Upper lobe of left lung (tissue), 6 donors: ENCODE results near the gene ABCC4. TPM values are rescaled to one million over a fixed set of nuclear protein-coding genes. Genes with fewer than 3 reads are reported as not detected.

ENCODE experiments used
- ATAC-seq, 2 donors: fragments of 200-7000 bp; cut with Tn5 transposase; one replicate each; pipeline ENCODE4 v1.9.1; 2022; ENCODE audit warnings: mild to moderate bottlenecking in 2 of 2, moderate library complexity in 2 of 2; ENCODE audit not compliant: low FRiP score in 2 of 2
- DNase-seq, 2 donors: peaks; one replicate each; pipeline ENCODE4 v3.0.0-alpha.2; 2019 to 2020
- H3K27ac ChIP-seq, 4 donors: fragments of 200-600 bp; sonication (generic); one replicate each; pipeline ENCODE4 v1.5.1; 2016 to 2019
- H3K27me3 ChIP-seq, 4 donors: fragments of 200-600 bp; sonication (generic); one replicate each; pipeline ENCODE4 v1.5.1; 2017 to 2019
- H3K36me3 ChIP-seq, 4 donors: fragments of 200-600 bp; sonication (generic); one replicate each; pipeline ENCODE4 v1.5.1; 2016 to 2019
- H3K4me1 ChIP-seq, 4 donors: fragments of 200-600 bp; sonication (generic); one replicate each; pipeline ENCODE4 v1.5.1; 2018 to 2019
- H3K4me3 ChIP-seq, 4 donors: fragments of 200-600 bp; sonication (generic); one replicate each; pipeline ENCODE4 v1.5.1; 2017 to 2019; ENCODE audit warnings: mild to moderate bottlenecking in 2 of 4, moderate library complexity in 1 of 4
- H3K9me3 ChIP-seq, 4 donors: fragments of 200-600 bp; sonication (generic); one replicate each; pipeline ENCODE4 v1.5.1; 2018 to 2019
- CTCF ChIP-seq, 6 experiments: fragments of 450-650 bp in 4 of 6; fragments of 200-600 bp in 2 of 6; sonication (generic) in 2 of 6; IDR thresholded peaks; one replicate each; pipeline ENCODE4 v1.5.1; 2016 to 2019; ENCODE audit warnings: antibody characterized with exemption in 6 of 6
- EP300 ChIP-seq, 4 donors: sonication (generic); formaldehyde crosslinking; IDR thresholded peaks; one replicate each; pipeline ENCODE4 v1.5.1; 2017; ENCODE audit warnings: antibody characterized with exemption in 4 of 4, control low read depth in 2 of 4
- POLR2A ChIP-seq, 4 donors: fragments of 450-650 bp; IDR thresholded peaks; one replicate each; pipeline ENCODE4 v1.5.1; 2016 to 2017; ENCODE audit warnings: antibody characterized with exemption in 4 of 4, mild to moderate bottlenecking in 2 of 4
- POLR2AphosphoS5 ChIP-seq, 2 donors: sonication (generic); formaldehyde crosslinking; IDR thresholded peaks; one replicate each; pipeline ENCODE4 v1.5.1; 2017; ENCODE audit warnings: antibody characterized with exemption in 2 of 2
- WGBS, 2 donors: methylation state at CpG; one replicate each; pipeline ENCODE4 v1.1.5; 2017 to 2018; 5-methylcytosine and 5-hydroxymethylcytosine counted together
- small RNA-seq, 4 donors: library from RNA; depleted of rRNA; stranded (forward); fragments of <200 nt; gene quantifications; one replicate each; pipeline ENCODE3, GENCODE V24; 2016
- total RNA-seq, 6 donors: library from RNA; depleted of rRNA in 4 of 6; stranded (reverse); fragments of >200 nt in 4 of 6; gene quantifications; one replicate each; pipeline versions ENCODE4 v1.1.0 to v1.2.1, GENCODE V29; 2016 to 2021
- donor health status: DM: no; HTN: no; CAD: no; lungs with moderate emphysema.
- donor health status: DM: no; HTN: yes; CAD: no; lungs with severe emphysema.

ABCC4 gene
- total RNA-seq, 6 donors from 2014 or later = 17.0 to 78.6 (median 31.9) TPM

DNA sequence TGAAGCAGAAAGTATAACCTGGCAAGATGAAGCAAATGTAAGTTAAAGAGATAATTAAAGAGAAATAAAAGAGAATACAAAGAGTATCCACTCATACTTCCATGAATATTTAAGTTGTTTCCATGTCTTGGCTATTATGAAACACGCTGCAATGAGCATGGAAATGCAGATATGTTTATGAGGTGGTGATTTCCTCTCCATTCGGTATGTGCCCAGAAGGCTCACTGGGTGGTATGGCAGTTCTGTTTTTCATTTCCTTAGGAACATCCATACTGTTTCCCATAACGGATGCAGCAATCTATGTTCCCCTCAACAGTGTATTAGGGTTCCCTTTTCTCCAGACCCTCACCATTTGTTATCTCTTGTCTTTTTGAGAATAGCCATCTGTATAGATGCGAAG is 316.3 kb downstream of the ABCC4 start:
- WGBS, 2 donors = 75 to 83% methylated on average over 4 of the region's 4 CpGs
- DNase-seq = no peak
- H3K36me3 ChIP-seq = no peaks in the 10 kb centered on the region
- TF ChIP-seq EP300 (IDR thresholded peaks at IDR 0.05) (no peak), CTCF (IDR thresholded peaks at IDR 0.05) (no peak), POLR2AphosphoS5 (IDR thresholded peaks at IDR 0.05) (no peak), POLR2A (IDR thresholded peaks at IDR 0.05) (no peak)
- H3K9me3 ChIP-seq = no peaks in the 10 kb centered on the region
- H3K4me3 ChIP-seq = no peak overlapping the region
- H3K27ac ChIP-seq = no peak overlapping the region
- H3K27me3 ChIP-seq = no peaks in the 10 kb centered on the region
- no peaks in the 10 kb centered on the region for H3K4me1 ChIP-seq
- ATAC-seq = no peak

DNA sequence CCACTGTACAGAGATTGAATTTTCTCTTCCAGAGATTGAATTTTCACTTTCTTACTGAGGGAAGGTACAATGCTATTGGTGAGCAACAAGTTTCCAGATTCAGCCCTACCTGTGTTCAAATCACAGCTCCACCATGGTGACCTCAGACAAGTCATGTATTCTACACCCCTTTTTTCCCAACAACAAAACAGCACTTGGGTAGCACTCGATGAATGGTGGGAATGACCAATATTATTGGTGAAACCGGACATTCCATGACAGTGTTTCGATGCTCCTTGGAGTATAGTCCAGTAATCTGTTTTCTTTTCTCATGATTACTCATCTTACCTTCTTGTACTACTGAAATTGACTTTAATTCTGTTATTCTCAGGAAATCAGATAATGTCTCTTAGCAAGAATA is 322.7 kb downstream of the ABCC4 start:
- Histone ChIP-seq H3K4me3 (no peak overlapping the region), H3K9me3 (no peaks in the 10 kb centered on the region), H3K27me3 (no peaks in the 10 kb centered on the region), H3K4me1 (no peaks in the 10 kb centered on the region), H3K27ac (no peak overlapping the region), H3K36me3 (no peaks in the 10 kb centered on the region)
- ATAC-seq (no peak), DNase-seq (no peak)
- 92 to 94% methylated on average over 3 of the region's 3 CpGs for WGBS, 2 donors
- TF ChIP-seq CTCF (IDR thresholded peaks at IDR 0.05) (no peak), POLR2A (IDR thresholded peaks at IDR 0.05) (no peak), POLR2AphosphoS5 (IDR thresholded peaks at IDR 0.05) (no peak), EP300 (IDR thresholded peaks at IDR 0.05) (no peak)

GRCh38 chr13:94974015-94974951 is 327.0 kb downstream of the ABCC4 start:
- Histone ChIP-seq H3K9me3 (no peaks in the 10 kb centered on the region), H3K27ac (no peak overlapping the region), H3K4me3 (no peak overlapping the region), H3K27me3 (no peaks in the 10 kb centered on the region), H3K36me3 (no peaks in the 10 kb centered on the region), H3K4me1 (no peaks in the 10 kb centered on the region)
- TF ChIP-seq POLR2AphosphoS5 (IDR thresholded peaks at IDR 0.05) (no peak), POLR2A (IDR thresholded peaks at IDR 0.05) (no peak), CTCF (IDR thresholded peaks at IDR 0.05) (no peak), EP300 (IDR thresholded peaks at IDR 0.05) (no peak)
- DNase-seq (no peak), ATAC-seq (no peak)
- 65 to 77% methylated on average over 7 of the region's 7 CpGs for whole genome bisulfite sequencing, 2 donors

DNA sequence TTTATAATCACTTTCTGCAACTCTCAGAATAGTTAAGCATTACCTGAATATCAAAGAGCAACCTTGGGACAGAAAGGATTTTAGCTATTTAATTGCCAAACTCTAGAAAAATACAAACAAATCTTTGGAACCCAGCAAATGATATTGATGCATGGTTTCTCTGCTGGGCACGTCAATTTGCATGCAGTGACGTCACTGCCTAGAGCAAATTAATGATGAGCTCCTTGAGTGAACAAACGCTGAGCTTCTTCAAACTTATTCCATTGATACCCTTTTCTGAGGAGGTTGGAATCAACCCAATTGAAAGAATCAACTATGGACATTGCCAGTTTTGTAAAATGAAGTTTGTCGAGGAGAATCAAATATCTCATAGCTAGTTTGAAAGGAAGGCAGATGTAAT is 329.0 kb downstream of the ABCC4 start:
- H3K27ac ChIP-seq = no peak overlapping the region
- no peaks in the 10 kb centered on the region for H3K36me3 ChIP-seq
- no peak for ATAC-seq
- no peak overlapping the region for H3K4me3 ChIP-seq
- H3K9me3 ChIP-seq = no peaks in the 10 kb centered on the region
- H3K4me1 ChIP-seq = peaks cover 12 to 16% (median 14%) of the 10 kb centered on the region in 4 donors
- H3K27me3 ChIP-seq = peaks cover 2 to 14% (median 12%) of the 10 kb centered on the region in 4 donors
- TF ChIP-seq POLR2AphosphoS5 (IDR thresholded peaks at IDR 0.05) (no peak), POLR2A (IDR thresholded peaks at IDR 0.05) (no peak), EP300 (IDR thresholded peaks at IDR 0.05) (no peak), CTCF (IDR thresholded peaks at IDR 0.05) (no peak)
- WGBS, 2 donors = 70 to 76% methylated on average over 4 of the region's 4 CpGs
- DNase-seq = no peak

Small RNA genes within 50 kb of the gene (small RNA-seq; reads per million reads assigned to genes)
- gene RNU6-62P (0 reads per million in 4 donors), gene RNY3P8 (0 reads per million in 4 donors), gene RNY4P27 (2.6 to 13.1 (median 3.2) reads per million in 4 donors)
